Mammary epithelial cell (primary cell): Measurements from ENCODE around the gene CORO2B.

Source experiments
- EZH2 ChIP-seq: IDR thresholded peaks from 2 replicates; pipeline ENCODE4 v1.6.1; 2012; ENCODE audit warnings: low read length, inconsistent platforms, borderline replicate concordance
- TF ChIP-seq, protein P1 (sequence below), 2 donors: IDR thresholded peaks in 1 of 2; conservative IDR thresholded peaks in 1 of 2; 2 replicates each; pipeline ENCODE4 v1.5.1; 2011 to 2012; ENCODE audit warnings: inconsistent platforms in 2 of 2, low read length in 2 of 2, mild to moderate bottlenecking in 2 of 2, control low read depth in 1 of 2, low read depth in 1 of 2; ENCODE audit not compliant: insufficient read depth in 1 of 2; ENCODE audit errors: extremely low read depth in 1 of 2

DNA sequence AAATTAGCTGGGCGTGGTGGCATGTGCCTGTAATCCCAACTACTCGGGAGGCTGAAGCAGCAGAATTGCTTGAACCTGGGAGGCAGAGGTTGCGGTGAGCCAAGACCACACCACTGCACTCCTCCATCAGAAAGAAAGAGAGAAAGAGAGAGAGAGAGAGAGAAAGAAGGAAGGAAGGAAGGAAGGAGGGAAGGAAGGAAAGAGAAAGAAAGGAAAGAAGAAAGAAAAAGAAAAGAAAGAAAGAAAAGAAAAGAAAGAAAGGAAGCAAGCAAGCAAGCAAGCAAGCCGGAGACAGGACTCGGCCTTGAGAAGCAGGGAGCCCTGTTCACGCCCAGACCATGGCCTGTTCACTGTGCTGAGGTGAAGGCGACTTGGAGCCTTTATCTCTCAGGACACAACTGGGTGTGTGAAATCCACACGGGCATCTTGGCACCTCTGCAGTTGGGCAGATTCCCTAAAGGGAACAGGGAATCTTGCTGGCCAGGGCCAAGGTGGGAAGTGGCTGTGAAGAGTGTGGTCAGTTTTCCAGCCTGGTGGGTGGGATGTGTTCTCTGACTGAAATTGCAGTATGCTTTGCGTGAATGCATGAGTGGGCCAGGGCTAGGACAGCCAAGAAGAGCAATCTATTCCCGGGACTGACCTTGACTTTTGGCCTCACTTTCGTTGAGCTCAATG is 90.3 kb downstream of the CORO2B start:
- TF ChIP-seq, protein P1, sequence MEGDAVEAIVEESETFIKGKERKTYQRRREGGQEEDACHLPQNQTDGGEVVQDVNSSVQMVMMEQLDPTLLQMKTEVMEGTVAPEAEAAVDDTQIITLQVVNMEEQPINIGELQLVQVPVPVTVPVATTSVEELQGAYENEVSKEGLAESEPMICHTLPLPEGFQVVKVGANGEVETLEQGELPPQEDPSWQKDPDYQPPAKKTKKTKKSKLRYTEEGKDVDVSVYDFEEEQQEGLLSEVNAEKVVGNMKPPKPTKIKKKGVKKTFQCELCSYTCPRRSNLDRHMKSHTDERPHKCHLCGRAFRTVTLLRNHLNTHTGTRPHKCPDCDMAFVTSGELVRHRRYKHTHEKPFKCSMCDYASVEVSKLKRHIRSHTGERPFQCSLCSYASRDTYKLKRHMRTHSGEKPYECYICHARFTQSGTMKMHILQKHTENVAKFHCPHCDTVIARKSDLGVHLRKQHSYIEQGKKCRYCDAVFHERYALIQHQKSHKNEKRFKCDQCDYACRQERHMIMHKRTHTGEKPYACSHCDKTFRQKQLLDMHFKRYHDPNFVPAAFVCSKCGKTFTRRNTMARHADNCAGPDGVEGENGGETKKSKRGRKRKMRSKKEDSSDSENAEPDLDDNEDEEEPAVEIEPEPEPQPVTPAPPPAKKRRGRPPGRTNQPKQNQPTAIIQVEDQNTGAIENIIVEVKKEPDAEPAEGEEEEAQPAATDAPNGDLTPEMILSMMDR (conservative IDR thresholded peaks at IDR 0.05 in 1 of 2, IDR thresholded peaks at IDR 0.05 in 1 of 2; ENCODE audit: extremely low read depth in 1 of 2, insufficient read depth in 1 of 2, low read depth in 1 of 2, low read length in 2 of 2) = no peak
- TF ChIP-seq EZH2 = no peak
